ENCODE measurements around the gene MBNL1. TPM values are rescaled to one million over a fixed set of nuclear protein-coding genes. Genes with fewer than 3 reads are reported as not detected.

MBNL1 gene
- total RNA-seq, 1 donor from 2014 or later, result 172 TPM

DNA sequence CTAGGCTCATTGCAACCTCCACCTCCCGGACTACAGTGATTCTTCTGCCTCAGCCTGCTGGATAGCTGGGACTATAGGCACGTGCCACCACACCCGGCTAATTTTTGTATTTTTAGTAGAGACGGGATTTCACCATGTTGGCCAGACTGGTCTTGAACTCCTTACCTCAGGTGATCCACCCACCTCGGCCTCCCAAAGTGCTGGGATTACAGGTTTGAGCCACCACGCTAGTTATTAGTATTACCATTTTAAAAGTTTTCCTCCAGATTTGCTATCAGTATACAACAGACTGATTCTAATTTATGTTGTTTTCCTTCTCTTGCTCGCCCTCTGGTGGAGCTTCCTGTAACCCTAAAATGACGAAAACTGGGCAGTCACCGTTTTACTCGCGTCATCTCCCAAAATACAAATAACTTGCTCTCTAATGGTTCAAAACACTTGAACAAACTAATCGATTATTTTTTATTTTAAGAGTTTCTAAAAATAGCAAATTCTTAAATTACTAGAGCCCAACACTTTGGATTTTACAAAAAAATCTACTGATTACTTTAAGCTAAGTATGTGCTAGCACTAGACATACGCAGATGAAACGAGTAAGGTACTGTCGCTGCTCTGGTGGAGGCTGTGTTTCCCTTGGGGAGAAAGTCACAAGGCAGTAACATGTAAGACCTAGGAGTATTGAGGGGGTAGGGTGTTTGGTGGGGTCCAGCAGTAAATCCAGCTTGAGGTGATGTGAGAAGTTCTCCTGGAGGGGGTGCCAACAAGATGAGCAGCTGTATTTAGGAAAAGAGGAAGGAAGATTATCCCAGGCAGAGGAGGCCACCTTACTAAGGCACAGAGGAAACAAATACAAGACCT lies 203.3 kb downstream of the MBNL1 start:
- intact Hi-C loops (cut with micrococcal nuclease), result loop anchor here (10.0 kb wide), 1 partner anchor 103 kb away; no protein-coding TSS in a partner anchor
- peak; percentile 32 for DNase-seq

DNA sequence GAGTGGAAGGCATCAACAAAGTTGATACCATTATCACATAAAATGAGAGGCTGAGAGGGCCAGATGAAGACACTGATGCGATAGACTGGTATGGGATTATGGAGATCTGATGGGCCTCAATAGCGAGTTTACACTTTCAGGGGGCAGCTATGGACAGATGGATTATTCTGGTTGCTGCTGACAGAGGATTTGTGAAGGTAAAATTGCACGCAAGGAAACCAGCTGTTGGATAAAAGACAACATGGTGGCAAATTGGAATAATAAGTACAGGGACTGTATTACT lies 203.9 kb downstream of the MBNL1 start:
- intact Hi-C loops (cut with micrococcal nuclease), result loop anchor here (10.0 kb wide), 1 partner anchor 102 kb away; no protein-coding TSS in a partner anchor
- DNase-seq, result no peak
- no peak for ATAC-seq

More for the DNA sequence above, 203.3 kb downstream of the MBNL1 start:
- ATAC-seq, result peak; percentile 80

- no peak for DNase-seq
- peak; percentile 67 for ATAC-seq
- intact Hi-C loops (cut with micrococcal nuclease), result loop anchor here (10.0 kb wide), 1 partner anchor 100 kb away; no protein-coding TSS in a partner anchor
These were observed 205.9 kb downstream of the MBNL1 start for GRCh38 chr3:152474585-152474984.

DNA sequence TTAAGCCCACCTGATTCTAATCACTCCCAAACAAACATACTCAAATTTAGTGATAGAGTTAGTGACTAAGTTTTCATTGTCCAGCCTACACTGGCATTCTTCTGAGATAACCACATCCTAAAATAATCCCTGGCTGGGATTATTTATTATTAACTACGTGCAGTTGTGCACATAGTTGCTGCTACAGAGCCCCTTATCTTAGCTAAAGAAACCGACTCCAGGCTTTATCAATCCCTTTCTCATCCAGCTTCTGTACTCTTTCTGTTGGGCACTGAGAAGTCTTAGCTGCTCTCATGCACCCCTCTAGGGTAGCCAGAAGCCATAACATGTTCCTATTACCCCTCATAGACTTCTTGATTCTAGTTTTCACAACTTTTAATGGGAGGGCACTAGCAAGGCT lies 208.7 kb downstream of the MBNL1 start:
- DNase-seq (no peak), ATAC-seq (no peak)
- intact Hi-C loops (cut with micrococcal nuclease), result loop anchor here (10.0 kb wide), 1 partner anchor 97 kb away; no protein-coding TSS in a partner anchor

- no peak for ATAC-seq
- no peak for DNase-seq
- intact Hi-C loops (cut with micrococcal nuclease), result no loop called here
These were observed 211.7 kb downstream of the MBNL1 start for GRCh38 chr3:152480282-152480953.

DNA sequence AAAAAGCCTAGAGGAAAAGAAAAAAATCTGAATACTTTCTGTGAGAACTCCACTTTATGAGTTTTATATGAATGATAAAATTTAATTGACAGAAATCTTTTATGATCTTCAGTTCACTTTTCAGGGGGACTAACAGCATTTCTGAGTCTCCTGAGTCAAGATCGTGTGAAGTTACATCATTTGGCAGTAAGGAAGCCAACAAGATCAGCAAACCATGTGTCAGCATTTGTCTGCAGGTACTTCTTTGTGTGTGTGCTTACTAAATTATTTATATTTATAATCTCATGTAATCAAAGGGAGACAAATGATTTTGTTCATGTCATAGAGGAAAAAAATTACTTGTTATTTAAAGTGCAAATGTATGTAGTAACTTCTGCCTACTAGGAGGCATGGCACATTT lies 217.6 kb downstream of the MBNL1 start:
- intact Hi-C loops (cut with micrococcal nuclease), result no loop called here
- no peak for DNase-seq
- ATAC-seq, result no peak

GRCh38 chr3:152488449-152488848 lies 219.7 kb downstream of the MBNL1 start:
- intact Hi-C loops (cut with micrococcal nuclease), result no loop called here
- ATAC-seq, result no peak
- DNase-seq, result no peak

GRCh38 chr3:152491922-152492321 lies 223.2 kb downstream of the MBNL1 start:
- no peak for DNase-seq
- intact Hi-C loops (cut with micrococcal nuclease), result no loop called here
- ATAC-seq, result no peak

GRCh38 chr3:152496286-152496685 lies 227.6 kb downstream of the MBNL1 start:
- DNase-seq (no peak), ATAC-seq (no peak)
- intact Hi-C loops (cut with micrococcal nuclease), result no loop called here

- intact Hi-C loops (cut with micrococcal nuclease), result no loop called here
- ATAC-seq (peak; percentile 62), DNase-seq (no peak)
These were observed 228.0 kb downstream of the MBNL1 start for GRCh38 chr3:152496716-152497115.

GRCh38 chr3:152497457-152497856 lies 228.7 kb downstream of the MBNL1 start:
- ATAC-seq (peak; percentile 71), DNase-seq (no peak)
- intact Hi-C loops (cut with micrococcal nuclease), result no loop called here

GRCh38 chr3:152497890-152498289 lies 229.2 kb downstream of the MBNL1 start:
- DNase-seq, result no peak
- intact Hi-C loops (cut with micrococcal nuclease), result no loop called here

GRCh38 chr3:152499791-152500385 lies 231.2 kb downstream of the MBNL1 start:
- ATAC-seq (no peak), DNase-seq (no peak)
- intact Hi-C loops (cut with micrococcal nuclease), result no loop called here

More at GRCh38 chr3:152497890-152498289, 229.2 kb downstream of the MBNL1 start:
- no peak for ATAC-seq

DNA sequence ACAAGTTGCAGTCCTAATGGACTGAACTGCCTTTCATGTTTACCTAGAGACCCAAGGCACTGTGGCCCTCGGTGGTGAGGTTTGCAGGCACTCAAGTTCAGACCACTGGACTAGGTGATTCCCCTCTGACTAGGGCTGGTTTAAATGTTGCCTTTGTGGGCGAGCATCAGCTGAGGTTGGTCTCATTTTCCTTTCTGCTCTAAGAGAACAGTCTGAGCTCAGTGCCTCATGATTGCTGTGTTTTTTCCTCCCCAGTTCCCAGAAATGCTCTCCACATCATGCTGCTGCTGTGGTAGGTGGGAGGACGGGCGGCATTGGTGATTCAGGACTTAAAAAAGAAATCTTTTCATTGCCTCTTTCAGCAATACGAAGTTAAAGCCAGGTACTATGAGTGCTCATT lies 237.2 kb downstream of the MBNL1 start:
- ATAC-seq (no peak), DNase-seq (no peak)
- intact Hi-C loops (cut with micrococcal nuclease), result loop anchor here (5.0 kb wide), 1 partner anchor 66 kb away; no protein-coding TSS in a partner anchor

DNA sequence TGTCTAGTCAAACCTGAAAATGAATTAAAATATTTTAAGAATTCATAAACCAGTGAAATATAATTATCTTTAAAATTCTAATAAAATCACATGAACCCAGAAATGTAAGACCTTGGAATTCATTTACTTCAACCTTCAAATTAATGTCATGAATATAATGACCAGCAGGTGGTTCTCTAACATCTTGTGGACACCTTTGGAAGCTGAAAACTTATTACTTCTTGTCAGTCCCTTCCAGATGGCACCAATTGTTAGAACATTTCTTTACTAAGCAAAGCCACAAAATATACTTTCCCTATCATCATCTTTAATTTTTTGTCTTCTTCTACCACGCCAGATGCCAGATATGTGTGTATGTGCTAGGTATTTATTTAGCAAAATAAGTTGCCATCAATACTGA lies 240.0 kb downstream of the MBNL1 start:
- ATAC-seq, result peak; percentile 39
- no peak for DNase-seq
- intact Hi-C loops (cut with micrococcal nuclease), result loop anchor here (5.0 kb wide), 1 partner anchor 64 kb away; no protein-coding TSS in a partner anchor

DNA sequence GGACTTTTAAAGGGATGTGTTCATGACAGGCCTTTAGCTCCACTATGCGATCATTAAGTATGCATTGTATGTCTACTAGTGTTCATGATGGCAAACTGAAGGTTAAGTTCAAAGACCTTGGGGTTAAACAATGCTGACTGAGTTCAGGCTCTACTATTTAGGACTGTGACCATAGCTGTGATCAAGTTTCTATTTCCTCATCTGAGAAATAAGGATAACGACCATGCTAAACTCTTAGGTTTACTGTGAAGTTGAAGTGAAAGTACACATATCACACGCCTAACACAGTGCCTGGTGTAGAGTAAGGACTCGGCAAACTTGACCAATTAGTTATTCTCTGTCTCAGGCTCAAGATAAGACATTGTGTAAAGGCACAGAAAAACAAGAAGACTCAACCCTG lies 243.2 kb downstream of the MBNL1 start:
- intact Hi-C loops (cut with micrococcal nuclease), result no loop called here
- no peak for DNase-seq

DNA sequence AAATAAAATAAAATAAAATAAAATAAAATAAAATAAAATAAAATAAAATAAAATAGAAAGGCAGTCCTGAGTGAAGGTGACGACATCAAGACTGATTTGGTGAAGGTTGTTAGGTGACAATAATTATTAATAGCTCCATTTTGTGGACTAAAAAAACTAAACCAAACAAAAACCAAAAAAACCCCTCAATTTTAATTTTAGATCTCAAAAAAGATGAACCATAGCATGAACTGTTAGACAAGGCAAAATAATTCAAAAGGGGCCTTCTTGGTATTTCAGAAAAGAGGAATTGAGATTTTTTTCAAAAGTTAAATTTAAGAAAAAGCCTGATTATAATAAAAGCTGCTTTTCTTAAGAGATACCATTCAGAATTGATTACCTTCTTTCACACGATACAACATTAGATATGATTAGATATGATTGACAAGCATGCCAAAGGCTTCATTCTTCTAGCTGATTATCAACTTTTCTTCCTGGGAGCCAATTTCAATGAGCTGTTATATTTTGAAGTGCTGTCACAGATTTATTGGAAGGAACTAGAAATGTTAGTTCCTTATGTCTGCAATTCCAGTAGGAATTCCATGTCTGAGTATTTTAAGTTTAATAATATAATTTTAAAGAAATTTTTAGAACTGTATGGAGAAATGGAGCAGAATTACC lies 244.7 kb downstream of the MBNL1 start:
- intact Hi-C loops (cut with micrococcal nuclease), result no loop called here
- ATAC-seq (no peak), DNase-seq (no peak)

More for the DNA sequence above, 243.2 kb downstream of the MBNL1 start:
- no peak for ATAC-seq
